CD4-positive, alpha-beta T cell treated with Interleukin-21 for 1 hour (primary cell): ENCODE results near the gene GDPD5.

ENCODE experiments used
- DNase-seq: peaks from one replicate; pipeline ENCODE4 v3.0.0-alpha.2; 2020

The GDPD5 gene

DNA sequence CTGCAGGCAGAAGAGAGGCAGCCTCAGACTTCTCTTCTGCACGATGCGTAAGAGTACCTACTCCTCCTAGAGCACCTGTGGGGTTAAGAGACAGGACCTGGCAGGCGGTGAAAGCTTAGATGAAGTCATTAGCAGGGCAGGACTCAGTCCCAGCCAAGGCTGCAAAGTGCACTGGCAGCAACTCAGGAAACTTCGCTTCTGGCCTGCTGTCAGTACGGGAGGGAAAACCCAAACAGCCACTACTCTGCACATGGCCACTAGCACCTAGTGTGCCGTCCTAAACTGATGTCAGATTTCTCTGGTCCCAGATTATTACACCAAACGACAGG is 84.0 kb downstream of the GDPD5 start:
- DNase-seq = no peak

DNA sequence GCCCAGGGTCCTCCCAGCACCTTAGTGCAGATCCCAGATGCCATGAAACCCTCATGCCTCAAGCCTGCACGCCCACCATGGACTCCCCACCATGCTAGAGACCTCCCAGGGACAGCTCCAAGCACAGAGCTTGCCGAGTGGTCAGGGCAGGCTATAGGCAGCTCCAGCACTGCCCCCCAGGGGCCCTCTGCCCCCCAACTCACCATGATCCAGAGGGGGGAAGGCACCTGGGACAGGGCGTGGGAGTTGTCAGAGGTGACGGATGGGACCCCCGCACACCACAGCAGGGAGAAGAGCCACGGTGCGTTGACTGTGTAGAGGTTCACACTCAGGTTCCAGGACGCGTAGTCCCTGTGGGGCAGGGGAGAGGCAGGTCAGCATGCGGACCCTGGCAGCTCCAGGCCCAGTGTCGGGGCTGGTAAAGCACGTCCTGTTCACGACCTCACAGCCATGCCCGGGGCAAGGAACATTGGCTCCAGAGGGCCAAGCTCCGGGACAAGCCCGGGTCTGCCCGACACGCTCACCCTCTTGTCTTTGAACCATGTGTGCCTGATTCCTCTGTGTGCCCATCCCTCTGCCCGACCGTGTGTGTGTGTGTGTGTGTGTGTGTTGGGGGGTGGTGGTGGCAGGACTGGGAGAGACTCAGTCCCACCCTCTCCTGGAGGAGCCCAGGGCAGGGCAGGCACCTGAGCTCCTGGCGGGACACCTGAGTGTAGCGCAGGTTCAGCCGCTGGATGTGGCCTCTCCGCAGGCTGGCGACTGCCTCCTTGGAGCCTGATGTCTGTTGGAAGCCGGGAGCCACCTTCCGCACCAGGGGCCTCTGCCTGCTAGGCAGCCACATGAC is 84.6 kb downstream of the GDPD5 start:
- no peak for DNase-seq

DNA sequence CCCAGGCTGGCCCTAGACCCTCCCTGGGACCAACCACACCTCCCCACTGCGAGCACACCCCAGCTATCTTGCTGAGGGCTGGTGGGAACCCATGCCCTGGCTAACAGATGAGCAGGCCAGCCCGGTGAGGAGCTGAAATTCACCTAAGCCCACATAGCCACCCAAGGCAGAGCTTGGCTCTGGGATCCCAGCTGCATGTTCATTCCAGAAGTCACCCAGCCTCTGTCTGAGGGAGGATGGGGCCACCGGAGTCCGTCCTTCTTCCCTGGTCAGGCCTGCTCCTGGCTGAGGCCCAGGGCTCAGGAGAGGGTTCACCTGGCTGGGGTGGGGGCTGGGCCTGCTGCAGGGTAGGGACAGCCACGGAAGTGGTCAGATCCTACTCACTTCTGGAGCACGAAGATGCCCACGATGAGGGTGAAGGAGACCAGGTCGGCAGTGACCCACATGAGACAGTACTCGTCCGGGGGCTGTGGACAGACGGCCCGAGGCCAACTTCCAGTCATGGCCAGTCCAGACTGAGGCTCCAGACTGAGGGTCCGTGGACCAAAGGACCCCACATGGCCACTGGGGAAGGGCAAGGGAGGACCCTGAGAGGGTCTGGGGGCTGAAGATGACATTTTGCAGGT is 86.1 kb downstream of the GDPD5 start:
- no peak for DNase-seq

DNA sequence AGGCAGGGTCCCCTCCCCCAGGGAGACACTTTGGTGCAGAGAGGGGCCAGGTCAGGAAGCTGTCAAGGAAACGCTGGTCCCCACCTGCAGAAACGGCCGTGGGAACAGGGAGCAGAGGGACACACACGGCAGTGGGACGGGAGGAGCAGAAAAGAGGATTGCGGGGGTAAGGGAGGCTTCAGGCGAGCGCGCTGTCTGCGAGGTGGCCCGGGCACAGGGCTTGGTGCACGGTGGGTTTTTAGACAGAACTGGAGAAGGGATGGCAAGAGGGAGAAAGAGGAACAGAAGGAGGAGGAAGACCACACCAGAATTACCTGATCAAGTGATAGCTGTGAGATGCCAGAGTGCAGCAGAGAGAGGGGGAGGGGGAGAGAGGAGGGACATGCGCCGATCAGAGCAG is 86.7 kb downstream of the GDPD5 start:
- no peak for DNase-seq

DNA sequence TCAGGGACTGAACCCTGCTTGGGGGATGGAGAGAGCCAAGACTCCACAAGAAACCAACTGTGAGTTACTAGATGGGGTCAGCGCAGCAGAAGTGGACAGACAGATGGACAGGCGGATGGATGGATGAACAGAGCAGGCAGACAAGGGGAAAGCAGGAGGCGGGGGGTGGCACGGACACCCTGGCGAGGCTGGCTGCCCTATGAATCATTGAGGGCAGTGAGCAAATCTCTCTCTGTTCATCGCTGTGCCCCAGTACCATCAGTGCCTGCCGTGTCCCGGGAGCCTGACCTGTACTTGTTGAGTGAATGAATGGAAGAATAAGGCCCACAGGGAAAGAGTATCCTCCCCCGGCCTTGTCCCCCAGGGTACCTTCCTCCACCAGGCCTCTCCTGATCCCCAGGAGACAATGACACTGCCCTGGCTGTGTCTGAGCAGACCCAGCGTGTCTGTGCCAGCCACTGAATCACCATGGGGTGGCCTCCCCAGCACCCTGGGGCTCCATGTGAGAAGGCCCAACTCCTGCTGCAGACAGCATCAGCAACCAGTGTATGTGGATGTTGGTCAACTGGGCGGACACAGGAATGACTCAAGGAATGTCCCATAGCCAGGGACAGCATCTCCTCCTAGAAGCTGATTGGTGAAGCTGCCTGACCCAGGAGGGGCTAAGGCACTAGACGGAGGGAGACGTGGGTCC is 87.6 kb downstream of the GDPD5 start:
- DNase-seq = no peak

DNA sequence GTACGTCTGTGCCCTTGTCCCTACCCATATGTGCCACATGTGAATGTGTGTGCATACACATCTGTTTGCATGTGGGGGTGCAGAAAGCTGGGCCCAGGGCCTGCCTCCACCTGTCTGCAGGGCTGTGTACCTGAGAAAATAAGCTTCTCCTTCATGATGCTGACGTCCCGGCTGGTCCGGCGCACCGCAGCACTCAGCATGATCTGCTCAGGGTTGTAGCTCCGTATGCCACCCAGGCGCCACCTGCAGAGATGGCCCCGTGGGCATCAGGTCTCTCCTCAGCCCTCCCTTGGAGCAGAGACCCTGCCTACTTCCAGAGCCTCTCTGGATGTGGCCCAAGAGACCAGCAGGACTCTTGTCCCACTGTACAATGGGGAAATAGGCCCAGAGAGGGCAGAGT is 88.9 kb downstream of the GDPD5 start:
- DNase-seq = no peak

DNA sequence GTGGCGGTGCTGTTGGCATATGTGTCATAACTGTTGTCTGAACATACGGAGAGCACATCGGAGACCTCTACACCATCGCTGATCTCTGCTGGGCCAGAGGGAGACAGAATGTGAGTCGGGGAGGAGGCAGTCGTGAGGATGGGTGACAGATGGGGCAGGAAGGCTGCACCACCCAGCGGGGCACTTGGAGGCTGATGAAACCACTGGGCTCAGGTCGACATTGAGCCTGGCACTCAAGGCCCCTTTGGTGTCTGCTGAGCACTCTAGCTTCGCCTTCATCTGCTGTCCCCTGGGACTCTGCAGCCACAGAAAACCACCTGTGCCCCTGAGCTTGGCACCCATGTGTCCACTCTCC is 90.2 kb downstream of the GDPD5 start:
- DNase-seq = no peak

DNA sequence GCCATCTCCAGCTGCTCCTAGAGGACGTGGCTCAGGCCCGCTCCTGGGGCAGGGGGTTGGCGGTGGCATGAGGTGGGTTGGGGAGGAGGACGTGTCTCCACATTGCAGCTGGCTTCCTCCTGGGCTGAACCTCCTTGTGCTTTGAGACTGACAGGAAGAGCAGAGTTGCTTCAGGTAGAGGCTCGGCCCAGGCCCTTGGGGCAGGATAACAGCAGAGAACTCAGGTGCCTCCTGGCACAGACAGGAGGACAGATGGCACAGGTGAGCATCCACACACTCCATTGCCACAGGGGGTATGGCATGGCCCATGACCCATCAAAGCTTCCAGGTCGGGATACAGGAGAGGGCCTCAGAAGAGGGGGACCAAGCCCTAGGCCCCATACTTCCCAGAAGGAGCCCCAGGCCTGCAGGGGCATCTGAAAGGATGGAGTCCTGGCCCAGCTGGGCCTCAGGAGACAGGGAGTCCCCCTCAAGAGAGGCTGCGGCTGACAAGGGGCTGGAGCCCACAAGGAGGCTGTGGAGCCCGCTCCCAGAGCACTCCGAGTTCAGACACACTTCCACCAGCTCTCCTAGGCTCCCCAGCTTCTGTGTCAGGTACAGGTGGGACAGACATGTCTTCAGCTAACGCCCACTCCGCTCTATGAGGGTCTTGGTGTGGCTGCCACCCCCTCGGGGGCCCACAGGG is 90.7 kb downstream of the GDPD5 start:
- DNase-seq = no peak

DNA sequence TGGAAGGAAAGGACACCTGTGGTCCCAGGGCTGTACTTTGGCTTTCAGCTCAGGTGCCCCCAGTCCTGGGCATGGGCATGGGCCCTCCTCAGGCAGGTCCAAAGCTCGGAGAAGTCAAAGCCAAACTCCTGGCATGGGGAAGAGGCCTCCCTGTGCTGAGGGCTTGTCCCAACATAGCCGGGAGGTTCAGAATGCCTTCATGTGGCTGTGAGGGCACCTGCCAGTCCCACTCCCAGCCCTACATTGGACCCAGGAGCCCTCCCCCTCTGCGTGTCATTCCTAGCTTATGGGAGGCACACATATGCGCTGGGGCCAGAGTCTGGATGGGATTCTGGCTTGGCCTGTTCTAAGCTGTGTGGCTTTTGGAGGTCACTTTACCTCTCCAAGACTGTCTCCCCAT is 91.7 kb downstream of the GDPD5 start:
- no peak for DNase-seq

DNA sequence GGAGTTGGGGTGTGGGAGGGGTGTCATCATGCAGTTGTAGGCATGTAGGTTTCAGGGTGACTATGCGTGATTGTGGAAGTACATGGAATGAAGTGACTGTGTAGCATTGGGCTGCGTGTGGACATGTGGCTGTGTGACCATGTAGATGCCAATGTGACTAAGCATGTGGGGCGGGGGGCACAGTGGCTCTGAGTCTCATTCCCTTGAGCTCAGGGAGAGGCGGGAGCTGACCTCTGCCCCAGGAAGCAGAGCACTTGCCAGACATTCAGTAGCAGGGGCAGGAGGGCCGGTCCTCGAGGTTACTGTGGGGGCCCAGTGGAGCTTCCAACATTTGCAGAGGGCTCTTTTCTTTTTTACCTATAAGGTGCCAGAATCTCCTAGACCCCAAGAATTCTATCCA is 92.3 kb downstream of the GDPD5 start:
- DNase-seq = no peak

DNA sequence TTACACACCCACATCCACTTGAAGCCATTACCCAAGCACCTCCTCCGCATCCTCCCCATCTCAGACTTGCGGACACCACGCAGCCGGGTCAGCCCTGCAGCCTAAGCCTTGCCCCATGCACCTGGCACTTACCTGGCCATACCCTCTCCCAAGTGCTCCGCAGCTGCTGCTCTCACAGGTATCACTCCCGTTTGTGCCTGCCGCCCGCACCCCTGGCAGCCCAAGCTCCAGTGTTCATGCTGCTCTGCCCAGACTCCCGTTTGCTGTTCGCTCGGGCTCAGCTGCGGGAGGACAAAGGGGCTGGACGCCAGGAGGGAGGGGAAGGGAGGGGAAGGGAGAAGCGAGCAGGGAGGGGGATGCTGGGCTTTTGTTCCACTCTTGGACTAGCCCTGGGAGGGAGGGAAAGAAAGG is 92.8 kb downstream of the GDPD5 start, which contains the start of gene KLHL35:
Gene KLHL35, minus strand, starts transcription at position 293 of the 411 bp plus-strand sequence. CDS start 2,574 bp downstream, outside the sequence.
- no peak for DNase-seq

DNA sequence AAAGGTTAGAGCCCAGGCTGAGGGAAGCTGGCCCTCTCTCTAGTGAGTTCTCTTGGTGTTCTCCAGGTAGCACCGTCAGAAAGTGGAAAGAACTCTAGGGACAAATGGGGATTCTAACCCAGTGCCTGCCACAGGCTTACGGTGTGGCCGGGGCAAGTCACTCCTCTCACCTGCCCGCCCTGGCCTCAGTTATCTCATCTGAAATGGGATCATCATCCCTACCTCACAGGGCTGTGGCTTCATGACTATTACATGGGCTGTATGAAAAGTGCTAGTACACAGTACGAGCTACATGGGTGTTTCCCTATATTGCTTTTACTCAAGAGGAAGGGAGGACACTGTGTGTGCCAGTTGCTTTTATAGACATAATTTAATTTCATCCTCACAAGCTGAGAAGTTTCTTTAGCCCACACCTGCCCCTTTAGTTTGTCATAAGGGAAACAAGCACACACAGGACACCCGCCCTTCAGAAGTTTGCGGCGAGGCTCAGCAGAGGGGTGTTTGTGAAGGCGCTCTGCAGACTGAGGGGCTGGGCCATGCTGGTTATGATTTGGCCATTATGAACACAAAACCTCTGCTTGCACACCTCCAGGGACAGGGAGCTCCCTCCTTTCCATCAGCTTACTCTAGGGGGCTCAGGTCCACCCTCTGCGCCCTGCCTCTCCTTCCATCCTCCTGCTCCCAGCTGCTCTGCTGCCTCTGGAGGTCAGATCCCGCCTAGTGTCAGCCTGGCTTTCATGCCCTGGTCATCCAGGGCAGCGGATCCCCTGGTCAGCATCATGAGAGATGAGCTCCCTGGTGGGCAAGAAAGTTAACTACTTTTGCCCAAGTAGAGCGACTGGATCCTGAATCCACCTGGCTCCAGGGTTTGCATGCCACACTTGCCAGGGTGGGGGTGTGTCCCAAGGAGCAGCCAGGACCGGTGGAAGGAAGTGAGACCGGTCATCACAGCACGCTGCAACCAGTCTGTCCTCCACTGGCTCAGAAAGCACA is 93.9 kb downstream of the GDPD5 start:
- no peak for DNase-seq

DNA sequence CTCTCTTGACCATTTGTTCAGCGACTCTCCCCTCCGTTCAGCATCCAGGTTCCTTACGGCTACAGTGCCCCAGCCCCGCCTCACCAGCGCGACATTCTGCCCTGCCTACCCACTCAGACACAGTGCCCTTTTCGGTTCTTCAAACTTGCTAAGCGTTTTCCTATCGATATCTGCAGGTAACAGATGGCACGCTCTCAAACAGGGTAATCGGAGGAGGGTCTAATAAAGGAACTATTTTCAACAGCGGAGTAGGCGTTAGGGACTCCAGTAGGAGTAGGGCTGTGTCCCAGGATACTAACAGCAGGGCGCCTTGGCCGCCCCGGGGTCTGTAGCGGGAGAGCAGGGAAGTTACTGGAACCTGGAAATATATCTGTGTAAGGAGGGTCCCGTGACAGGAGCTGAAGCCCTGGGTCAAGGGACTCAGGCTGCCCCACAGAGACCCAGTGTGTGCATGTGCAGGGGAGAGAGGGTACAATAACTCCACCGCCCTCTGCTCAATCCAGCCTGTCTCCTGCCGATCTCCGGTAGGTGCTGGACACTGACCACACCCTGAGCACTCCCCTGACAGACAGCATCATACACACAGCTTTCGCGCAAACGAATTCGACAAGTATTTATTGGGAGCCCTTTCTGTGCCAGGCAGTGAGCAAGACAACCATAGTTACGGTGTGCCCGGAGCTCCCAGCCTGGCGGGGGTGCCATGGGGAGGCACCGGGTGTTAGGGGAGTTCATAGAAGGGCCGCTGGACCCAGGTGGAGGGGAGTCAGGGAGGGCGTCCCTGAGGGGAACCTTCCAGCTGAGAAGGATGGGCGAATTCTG is 94.8 kb downstream of the GDPD5 start:
- DNase-seq = no peak

DNA sequence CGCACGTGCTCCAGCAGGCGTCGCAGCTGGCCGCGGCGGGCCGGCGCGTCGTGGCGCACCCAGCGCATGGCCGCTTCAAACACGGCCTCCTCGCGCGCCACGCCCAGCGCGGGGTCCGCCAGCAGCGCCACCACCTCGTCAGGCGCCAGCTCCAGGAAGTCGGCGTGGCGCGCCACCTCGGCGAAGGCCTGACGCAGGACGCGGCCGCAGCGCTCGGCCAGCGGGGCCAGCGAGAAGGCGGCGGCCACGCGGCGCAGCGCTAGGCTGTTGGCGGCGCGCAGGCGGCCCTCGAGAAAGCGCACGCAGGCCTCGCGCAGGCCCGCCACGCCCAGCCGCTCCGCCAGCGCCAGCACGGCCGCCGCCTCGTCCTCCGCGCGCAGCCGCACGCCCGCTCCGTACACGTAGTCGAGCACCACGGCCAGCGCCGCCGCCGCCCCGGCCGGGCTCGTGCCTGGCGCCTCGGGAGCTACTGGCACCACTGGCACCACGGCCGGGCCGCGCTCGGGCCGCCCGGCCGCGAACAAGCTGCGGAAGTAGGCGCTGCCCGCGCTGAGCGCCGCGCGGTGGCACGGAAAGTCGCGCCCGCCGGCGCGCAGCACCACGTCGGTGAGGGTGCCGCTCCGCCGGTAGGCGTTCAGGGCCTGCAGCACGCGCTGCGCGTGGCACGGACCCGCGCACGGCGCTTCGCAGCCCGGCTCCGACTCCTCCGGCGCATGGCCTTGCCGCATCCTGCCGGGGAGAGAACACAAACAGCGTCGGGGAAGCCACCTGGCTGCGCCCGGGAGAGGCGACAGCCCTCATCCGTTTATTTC is 95.6 kb downstream of the GDPD5 start:
- DNase-seq = peak; percentile 70

DNA sequence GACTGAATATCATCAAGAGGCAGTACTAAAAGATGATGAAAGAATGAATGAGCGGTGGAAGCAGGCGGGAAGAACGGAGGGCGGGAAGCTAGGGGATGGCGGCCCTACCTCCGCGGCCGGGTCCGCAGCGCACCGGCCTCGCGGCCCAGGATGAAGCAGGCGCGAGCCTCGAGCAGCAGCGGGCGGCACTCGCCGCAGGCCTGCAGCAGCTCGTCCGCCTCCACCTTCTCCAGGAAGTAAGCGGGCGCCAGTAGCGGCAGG is 96.2 kb downstream of the GDPD5 start:
- DNase-seq = no peak

DNA sequence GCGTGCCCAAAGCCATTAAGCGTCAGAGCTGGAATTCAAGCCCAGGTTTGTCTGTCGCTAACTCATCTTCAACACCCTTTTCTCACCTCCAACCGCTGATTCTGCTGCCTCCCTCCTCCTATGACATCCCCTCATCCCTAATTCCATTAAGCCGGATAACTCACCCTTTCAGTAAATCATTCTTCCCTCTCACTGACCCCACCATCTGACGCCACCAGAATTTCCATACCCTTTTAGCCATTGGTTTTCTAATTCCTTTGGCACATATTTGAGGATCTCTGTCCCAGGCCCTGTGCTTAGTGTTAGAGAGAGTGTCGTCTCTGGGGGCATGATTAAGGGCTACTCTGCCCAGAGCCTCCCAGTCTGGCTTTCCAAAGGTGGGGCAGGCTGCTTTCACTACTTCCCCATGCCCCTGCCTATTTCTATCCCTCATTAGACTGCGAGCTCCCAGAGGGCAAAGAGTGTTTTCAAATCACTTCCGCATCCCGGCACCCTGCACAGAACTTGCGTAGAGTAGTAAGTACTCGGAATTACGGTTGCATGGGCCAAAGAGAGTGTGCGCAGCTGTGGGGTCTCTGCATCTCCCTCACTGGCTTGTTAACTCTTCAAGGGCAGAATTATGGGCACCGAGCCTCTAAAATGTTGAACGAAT is 96.6 kb downstream of the GDPD5 start:
- DNase-seq = no peak

DNA sequence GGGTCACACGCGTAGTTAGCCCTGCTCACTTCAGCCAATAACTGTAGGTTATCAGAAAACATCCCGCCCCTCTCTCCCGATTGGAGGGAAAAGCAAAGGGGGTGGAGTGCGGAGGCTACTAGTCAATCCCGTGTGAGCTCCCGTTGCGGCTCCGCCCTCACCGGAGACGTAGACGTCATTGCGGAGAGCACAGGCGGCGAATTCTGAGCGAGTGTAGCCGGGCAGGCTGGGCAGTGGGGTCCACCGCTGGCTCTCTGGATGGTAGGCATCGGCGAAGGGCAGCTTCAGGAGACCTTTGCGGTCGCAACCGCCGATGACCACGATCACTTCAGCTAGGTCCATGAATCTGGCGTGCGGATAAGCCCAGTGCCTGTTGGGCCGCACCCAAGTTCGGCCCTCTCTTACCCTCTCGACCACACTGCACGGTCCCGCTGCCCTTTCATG is 97.4 kb downstream of the GDPD5 start:
- peak; percentile 82 for DNase-seq

DNA sequence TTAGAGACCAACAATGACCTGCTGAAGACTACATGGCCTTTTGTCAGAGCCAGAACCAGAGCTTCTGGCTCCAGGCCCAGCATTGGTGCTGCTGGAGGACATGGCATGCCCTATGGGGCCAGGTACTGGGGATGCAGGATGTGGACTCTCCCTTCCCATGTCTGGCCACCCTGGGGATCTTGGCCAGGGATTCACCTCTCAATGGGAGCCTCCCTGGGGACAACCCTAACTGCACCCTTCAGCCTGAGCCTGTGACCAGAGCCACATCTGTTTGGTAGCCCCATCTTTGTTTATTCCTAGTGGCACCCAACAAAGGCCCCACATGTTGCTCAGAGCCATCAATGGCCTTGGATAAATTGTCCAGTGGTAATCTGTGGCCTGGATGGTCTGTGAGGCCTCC is 98.6 kb downstream of the GDPD5 start:
- DNase-seq = no peak

DNA sequence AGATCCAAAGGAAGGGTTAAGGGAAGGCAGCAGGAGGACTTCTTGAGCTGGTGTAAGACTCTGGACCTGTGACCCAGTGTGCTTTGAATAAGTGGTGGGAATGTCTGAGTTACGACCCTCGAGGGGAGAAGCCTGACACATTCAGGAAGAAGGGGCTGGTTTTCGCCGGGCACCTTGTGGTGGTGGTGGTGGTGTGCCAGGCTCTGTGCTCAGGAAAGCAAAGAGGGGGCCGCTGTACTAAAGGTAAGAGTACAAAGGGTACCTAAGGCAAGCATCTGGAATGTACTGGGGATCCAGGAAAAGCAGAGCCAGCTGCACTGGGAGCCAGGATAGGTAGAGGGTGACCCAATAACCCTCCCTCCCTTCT is 99.0 kb downstream of the GDPD5 start:
- DNase-seq = no peak

DNA sequence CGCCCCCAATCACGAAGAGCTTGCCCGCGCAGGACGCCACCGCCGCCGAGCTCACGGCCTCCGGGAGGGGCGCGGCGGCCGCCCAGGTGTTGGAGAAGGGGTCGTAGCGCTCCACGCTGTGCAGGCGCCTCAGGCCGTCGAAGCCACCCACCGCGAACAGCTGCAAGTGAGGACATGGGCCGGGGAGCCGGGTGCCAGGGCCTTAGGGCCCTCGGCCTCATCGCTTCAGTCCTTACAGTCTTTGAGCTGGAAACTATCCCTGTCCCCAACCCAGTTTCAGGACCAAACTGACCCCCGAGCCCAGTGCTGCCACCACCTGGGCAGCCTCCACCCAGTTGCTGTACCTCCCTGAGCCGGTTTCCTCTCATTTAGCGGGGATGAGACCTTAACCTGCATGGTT is 100.3 kb downstream of the GDPD5 start:
- DNase-seq = no peak
